Eye (tissue), 1 donor: Measurements from ENCODE around the gene CBX4.

Experiments
- DNase-seq: peaks from one replicate; pipeline ENCODE4 v3.0.0-alpha.2; 2015

Gene CBX4

DNA sequence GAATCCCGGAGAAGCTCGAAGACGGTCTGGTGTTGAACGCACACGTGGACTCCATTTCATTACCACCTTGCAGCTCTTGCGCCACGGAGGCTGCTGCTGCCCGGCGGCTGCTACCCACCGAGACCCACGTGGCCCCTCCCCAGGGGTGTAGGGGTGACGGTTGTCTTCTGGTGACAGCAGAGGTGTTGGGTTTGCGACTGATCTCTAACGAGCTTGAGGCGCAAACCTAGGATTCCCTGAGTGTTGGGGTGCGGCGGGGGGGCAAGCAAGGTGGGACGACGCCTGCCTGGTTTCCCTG, 1.7 kb upstream of the CBX4 start:
- no peak for DNase-seq

- DNase-seq = peak; percentile 83
Measured at GRCh38 chr17:79840269-79840988, 1.2 kb upstream of the CBX4 start.

- DNase-seq = peak; percentile 91
Measured at GRCh38 chr17:79838522-79839274, 542 bp downstream of the CBX4 start.

DNA sequence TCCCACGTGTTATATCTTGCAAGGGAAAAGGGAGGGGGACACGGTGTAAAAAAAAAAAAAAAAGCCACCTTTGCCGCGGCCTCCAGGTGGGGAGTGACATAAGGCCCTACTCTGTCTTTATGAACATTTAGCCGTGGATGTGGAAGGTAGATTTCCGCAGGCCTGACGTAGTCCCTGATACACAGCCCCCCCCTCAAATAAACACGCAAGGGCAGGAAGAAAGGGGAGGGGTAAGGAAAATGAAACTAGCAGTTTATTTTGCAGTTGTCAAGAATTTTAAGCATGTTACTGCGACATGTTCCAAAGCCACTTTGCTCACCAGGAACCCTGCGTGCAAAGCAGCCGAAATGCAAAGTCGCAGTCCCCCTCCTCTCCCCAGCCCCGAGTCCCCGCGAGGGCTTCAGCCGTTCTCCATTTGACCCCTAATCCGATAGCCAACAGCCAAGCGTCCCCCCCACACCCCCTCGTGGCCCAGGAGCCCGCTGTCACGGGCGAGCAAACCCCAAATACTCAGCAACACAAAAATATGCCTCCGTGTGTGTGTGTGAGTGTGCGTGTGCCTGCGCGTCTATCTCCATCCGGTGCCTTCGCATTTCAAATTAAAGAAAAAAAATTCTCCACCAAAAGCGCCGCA, 1.2 kb downstream of the CBX4 start:
- no peak for DNase-seq

DNA sequence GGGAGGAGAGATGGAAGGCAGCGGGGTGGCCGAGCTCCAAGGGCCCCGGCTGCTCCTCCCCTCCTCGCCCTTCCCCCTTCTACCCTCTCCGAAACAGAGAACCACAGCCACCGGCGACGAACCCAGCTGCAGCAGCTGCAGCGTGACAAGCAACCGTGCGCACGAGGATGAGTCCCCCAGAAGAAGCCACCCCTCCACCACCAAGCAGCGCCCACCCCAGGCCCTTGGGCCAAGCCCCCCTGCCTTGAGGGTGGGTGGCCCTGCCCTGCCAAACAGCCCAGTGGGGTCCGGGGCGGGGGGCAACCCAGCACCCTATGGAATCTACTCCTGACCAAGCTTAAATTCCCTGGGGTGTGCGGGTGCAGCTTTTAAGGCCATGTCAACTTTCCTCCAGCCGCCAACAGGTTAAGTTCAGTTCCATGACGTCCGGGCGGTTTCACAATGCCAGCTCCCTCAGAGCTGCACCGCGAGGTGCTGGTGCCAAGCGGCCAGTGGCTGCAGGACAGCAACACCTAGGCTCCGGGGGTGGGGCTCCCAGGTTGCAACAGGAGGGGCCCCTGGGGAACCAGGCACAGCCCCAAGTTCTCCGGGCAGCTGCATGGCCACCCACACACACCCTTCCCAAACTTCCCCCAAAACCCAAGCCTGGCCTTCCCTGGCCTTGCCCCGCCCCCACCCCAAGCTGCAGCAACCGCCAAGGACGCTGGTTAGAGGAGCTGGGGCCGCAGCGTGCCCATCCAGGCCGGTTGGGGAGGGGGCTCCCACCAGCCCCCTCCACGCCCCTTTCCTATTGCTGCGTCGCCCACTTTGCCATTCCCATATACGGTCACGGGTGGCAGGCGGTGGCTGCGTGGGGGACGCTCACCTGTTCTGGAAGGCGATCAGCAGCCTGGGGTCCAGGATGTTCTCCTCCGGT, 2.0 kb downstream of the CBX4 start:
- peak; percentile 68 for DNase-seq

DNA sequence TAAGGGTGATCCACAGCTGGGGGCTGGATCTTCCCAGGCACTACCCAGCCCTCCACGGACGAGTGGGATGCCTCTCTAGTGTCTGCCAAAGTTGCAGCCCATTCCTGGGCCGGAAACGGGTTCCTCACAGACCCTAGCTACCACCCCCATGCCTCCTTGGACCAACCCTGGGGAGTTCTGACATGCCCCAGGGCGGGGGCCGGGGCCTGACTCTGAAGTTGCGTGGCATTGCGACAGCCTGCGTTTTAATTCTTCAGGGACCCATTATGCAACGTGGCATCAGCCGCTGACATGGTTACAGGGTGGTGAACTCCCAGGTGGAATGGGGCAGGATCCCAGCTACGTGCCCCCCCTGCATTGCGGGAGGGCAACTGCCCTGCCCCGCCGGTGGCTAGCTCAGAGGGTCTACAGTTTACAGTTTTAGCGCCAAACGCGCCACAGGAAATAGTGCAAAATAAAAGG, 2.7 kb downstream of the CBX4 start:
- DNase-seq = no peak

- DNase-seq = peak; percentile 72
Measured at GRCh38 chr17:79835953-79836509, 3.2 kb downstream of the CBX4 start.

GRCh38 chr17:79835470-79835899, 3.8 kb downstream of the CBX4 start:
- DNase-seq = no peak

- DNase-seq = peak; percentile 69
Measured at GRCh38 chr17:79834565-79835469, 4.4 kb downstream of the CBX4 start.

GRCh38 chr17:79833744-79834564, 5.3 kb downstream of the CBX4 start:
- DNase-seq = no peak

GRCh38 chr17:79833110-79833450, 6.2 kb downstream of the CBX4 start:
- DNase-seq = no peak

DNA sequence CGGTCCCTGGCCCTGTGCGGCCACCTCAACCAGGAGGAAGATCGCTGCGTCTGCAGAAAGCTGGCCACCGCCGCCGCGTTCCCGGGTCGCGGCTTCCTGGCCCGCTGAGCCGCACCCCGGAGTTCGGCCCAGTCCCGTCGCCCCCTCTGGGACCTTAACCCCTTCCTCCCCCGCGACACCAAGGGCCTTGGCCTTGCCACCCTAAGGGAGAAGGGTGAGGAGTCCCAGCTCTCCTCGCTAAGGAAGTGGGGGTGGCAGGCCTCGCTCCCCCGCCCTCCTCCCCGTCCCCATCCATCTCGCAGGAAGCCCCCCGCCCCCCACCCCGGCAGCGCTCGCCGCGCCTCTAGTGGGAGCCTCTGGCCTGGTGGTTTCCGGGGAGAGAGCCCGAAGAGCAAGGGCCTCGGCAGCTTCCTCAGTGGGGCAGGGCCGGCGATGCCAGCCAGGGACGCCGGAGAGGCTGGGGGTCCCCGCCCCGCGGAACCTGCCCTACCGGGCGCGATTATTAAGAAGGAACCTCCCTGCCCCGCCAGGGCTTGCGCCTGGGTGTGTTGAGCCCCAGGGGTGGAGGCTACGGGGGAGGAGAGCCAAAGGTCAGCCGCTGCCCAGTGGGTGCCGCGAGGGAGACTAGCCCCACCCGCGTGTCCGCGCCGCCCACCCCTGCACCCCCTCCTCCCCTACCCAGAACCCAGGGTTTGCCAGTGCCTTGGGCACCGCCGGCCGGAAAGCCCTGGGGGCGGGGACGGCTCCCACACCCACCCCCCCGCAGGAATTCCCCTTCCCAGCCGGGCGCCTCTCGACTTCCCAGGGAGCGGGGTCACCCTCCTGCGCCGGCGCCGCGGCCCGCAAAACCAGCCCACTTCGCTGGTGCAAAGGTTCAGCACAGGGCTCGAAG, 6.8 kb downstream of the CBX4 start:
- peak; percentile 74 for DNase-seq

DNA sequence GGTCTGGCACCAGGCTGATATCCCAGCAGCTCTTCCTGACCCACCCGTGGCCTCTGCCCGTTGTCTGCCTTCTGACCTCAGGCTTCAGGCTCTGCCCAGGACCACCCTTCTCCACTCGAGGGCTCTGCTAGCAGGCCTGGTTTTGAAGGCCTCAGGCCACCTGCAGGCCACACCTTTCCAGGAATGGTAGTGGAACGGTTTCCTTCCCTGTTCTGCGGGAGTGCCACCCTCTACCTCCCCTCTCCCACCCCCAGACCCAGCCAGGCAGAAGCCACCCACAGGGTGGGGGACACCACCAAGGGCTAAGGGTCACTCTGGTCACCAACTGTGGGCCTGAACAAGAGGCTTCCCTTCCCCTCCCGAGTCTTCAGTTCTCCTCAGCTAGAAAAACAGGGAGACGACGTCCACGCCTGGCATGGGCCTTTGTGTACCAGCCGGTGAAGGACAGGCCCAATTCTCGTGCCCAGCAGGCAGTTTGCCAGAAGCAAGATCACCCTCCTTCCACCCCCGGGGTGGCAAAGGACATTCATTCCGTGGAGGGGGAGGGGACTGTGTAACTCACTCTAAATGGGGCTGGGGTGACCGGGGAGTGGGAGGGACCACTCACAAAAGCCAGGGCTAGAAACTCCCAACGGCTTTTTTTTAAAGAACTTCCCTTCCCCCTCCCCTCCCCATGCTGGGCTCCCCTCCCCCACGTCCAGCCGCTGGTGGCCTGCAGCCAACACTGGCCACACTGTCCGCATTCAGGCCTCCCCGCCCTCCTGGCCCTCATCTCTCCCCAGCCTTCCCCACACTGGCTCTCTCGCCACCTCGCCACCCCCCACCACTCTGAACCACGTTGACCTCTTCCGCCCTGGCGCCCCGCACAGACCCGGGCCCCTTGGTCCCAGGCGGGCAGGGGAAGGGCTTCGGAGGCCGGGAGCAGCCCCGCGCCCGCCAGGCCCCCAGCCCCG, 7.7 kb downstream of the CBX4 start:
- DNase-seq = peak; percentile 80

DNA sequence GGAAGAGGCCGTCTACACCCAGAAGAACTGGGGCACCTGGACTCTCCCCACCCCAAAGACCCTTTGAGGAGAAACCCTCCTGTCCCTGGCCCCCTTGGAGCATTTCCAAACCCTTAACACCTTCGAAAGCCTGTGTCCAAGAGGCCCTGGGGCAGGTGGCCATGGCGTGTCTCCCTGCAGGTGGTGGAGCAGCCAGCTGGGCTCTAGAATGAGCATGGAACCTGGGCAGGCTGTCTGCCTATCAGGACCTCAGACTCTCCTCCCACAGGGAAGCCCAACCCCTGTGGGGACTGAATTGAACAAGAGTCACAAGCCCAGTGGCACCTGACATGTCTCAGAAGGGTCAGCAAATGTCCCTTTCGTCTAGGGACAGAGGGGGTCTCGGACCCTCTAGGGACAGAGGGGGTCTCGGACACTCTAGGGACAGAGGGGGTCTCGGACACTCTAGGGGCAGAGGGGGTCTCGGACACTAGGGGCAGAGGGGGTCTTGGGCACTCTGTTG, 8.4 kb downstream of the CBX4 start:
- DNase-seq = peak; percentile 7

- DNase-seq = peak; percentile 17
Measured at GRCh38 chr17:79830303-79830702, 8.9 kb downstream of the CBX4 start.

DNA sequence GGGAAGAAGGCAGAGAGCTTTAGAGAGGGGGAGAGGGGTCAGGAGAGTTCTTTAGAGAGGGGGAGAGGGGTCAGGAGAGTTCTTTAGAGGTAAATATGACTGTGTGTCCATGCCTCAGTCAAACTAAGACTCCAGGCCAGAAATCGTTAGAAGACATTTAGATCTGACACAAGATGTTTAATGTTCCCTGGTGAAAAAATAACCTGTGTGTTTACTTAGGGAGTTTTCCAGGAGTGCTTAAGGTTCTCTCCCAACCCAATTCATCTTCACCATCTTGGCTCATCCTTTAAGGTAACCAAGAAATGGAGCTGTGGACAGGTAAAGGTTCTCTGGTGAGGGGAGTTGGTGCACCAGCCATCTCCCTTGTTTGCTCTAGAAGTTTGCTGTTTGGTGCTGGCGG, 9.8 kb downstream of the CBX4 start:
- no peak for DNase-seq

GRCh38 chr17:79829004-79829403, 10.2 kb downstream of the CBX4 start:
- peak; percentile 3 for DNase-seq
